GM23338 (cell line): ENCODE data around the gene FILIP1L. TPM values are rescaled to one million over a fixed set of nuclear protein-coding genes. Genes with fewer than 3 reads are reported as not detected.

Experiments used
- ATAC-seq: fragments of 200-7000 bp; cut with Tn5 transposase; 3 replicates; pipeline ENCODE4 v1.9.1; 2020
- DNase-seq: peaks from one replicate; pipeline ENCODE4 v3.0.0-alpha.2; 2015; ENCODE audit warnings: low spot score
- H2AFZ ChIP-seq: fragments of 200-600 bp; sonication (generic); 2 replicates; pipeline ENCODE4 v1.8.0; 2016; ENCODE audit warnings: antibody characterized with exemption, mild to moderate bottlenecking, moderate library complexity
- H3F3A ChIP-seq: fragments of 200-600 bp; sonication (generic); replicated peaks from 2 replicates; pipeline ENCODE4 v1.8.0; 2017; ENCODE audit warnings: antibody characterized with exemption, mixed run types, low read depth
- H3K27ac ChIP-seq: fragments of 200-600 bp; sonication (generic); 2 replicates; pipeline ENCODE4 v1.6.1; 2016; ENCODE audit warnings: low read depth
- H3K27me3 ChIP-seq: fragments of 200-600 bp; sonication (generic); 2 replicates; pipeline ENCODE4 v1.8.0; 2016; ENCODE audit warnings: mild to moderate bottlenecking, mixed run types, moderate library complexity; ENCODE audit not compliant: insufficient read depth
- H3K36me3 ChIP-seq: fragments of 200-600 bp; sonication (generic); 2 replicates; pipeline ENCODE4 v1.8.0; 2016; ENCODE audit warnings: mild to moderate bottlenecking; ENCODE audit not compliant: insufficient read depth
- H3K4me1 ChIP-seq: fragments of 200-600 bp; sonication (generic); 2 replicates; pipeline ENCODE4 v1.8.0; 2016; ENCODE audit warnings: mild to moderate bottlenecking, moderate library complexity; ENCODE audit not compliant: insufficient read depth
- H3K4me2 ChIP-seq: fragments of 200-600 bp; sonication (generic); 2 replicates; pipeline ENCODE4 v1.7.1; 2017; ENCODE audit warnings: mixed run types
- H3K4me3 ChIP-seq: fragments of 200-600 bp; sonication (generic); 2 replicates; pipeline ENCODE4 v1.6.1; 2016; ENCODE audit warnings: mixed run types
- H3K79me2 ChIP-seq: fragments of 200-600 bp; sonication (generic); replicated peaks from 2 replicates; pipeline ENCODE4 v1.8.0; 2017; ENCODE audit warnings: mild to moderate bottlenecking; ENCODE audit not compliant: insufficient read depth
- H3K9me2 ChIP-seq: fragments of 200-600 bp; sonication (generic); 2 replicates; pipeline ENCODE4 v1.8.0; 2017; ENCODE audit not compliant: insufficient read depth
- H4K20me1 ChIP-seq: fragments of 200-600 bp; sonication (generic); replicated peaks from 2 replicates; pipeline ENCODE4 v1.8.0; 2017; ENCODE audit warnings: mild to moderate bottlenecking; ENCODE audit not compliant: insufficient read depth
- H3K27ac Mint-ChIP-seq: 2 replicates; pipeline ENCODE4 v1.8.0; 2020; ENCODE audit warnings: inconsistent platforms, mild to moderate bottlenecking, moderate library complexity, mixed read lengths
- H3K27me3 Mint-ChIP-seq: 3 replicates; pipeline ENCODE4 v1.8.0; 2022; ENCODE audit warnings: low read depth, mild to moderate bottlenecking, moderate library complexity, mixed read lengths, inconsistent platforms; ENCODE audit not compliant: insufficient read depth, poor library complexity
- H3K36me3 Mint-ChIP-seq: 3 replicates; pipeline ENCODE4 v1.8.0; 2021; ENCODE audit warnings: low read depth, mild to moderate bottlenecking, inconsistent platforms, moderate library complexity, mixed read lengths
- H3K4me1 Mint-ChIP-seq: 3 replicates; pipeline ENCODE4 v1.8.0; 2020; ENCODE audit warnings: mild to moderate bottlenecking, inconsistent platforms, mixed read lengths
- H3K4me3 Mint-ChIP-seq: 3 replicates; pipeline ENCODE4 v1.8.0; 2021; ENCODE audit warnings: moderate library complexity, mild to moderate bottlenecking, inconsistent platforms, mixed read lengths
- H3K9me3 Mint-ChIP-seq: 3 replicates; pipeline ENCODE4 v1.8.0; 2020; ENCODE audit warnings: moderate library complexity, mild to moderate bottlenecking, inconsistent platforms, mixed read lengths
- CREB1 ChIP-seq: fragments of 250-450 bp; sonication (Bioruptor Pico); IDR thresholded peaks from 2 replicates; pipeline ENCODE4 v1.5.0; 2020; ENCODE audit warnings: low read depth, mild to moderate bottlenecking, moderate library complexity
- JUNB ChIP-seq: IDR thresholded peaks from one replicate; pipeline ENCODE4 v1.6.1; 2016; ENCODE audit warnings: antibody characterized with exemption; ENCODE audit not compliant: unreplicated experiment
- REST ChIP-seq: IDR thresholded peaks from one replicate; pipeline ENCODE4 v1.6.1; 2018; ENCODE audit warnings: antibody characterized with exemption; ENCODE audit not compliant: unreplicated experiment
- ZNF114 ChIP-seq: fragments of 250-450 bp; sonication (Bioruptor Pico); IDR thresholded peaks from 2 replicates; pipeline ENCODE4 v1.5.0; 2020; ENCODE audit warnings: mild to moderate bottlenecking, moderate library complexity
- polyA plus RNA-seq: library from polyadenylated mRNA; unstranded; fragments of >200 nt; fragmentation: Nextera tagmentation; extraction: Ambion mirVana; gene quantifications from 2 replicates; pipeline ENCODE4 v1.2.1, GENCODE V29; 2016
- total RNA-seq: library from RNA; depleted of rRNA; stranded (reverse); fragments of >200 nt; shearing (Covaris generic); gene quantifications from 2 replicates; pipeline ENCODE4 v1.2.3, GENCODE V29; 2014
- TF ChIP-seq, protein P1 (sequence below): fragments of 250-450 bp; sonication (Bioruptor Pico); IDR thresholded peaks from 2 replicates; pipeline ENCODE4 v1.5.0; 2020; ENCODE audit warnings: mild to moderate bottlenecking, moderate library complexity

The FILIP1L gene
- total and polyA plus RNA-seq, 2 experiments from 2014 or later = 1.6 TPM; not detected in 1

DNA sequence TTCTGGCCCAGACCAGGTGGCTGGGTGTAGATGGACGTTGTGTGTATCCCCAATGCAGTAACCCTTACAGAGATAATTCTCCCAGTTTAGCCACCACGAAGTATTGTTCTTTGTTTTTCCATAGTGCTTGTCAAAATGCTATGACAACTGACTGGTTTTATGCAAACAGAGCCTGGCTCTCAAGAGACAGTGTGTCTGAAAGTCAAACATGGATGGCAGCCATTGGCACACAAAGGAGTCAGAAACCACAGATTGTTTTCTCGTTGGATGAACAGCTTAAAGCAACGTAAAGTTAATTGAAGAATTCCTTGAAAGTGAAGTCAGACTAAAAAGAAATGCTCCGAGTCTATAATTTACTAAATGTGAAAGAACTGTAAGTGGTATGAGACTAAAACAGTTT, 91.2 kb downstream of the FILIP1L start (continued):
- TF ChIP-seq, protein P1, sequence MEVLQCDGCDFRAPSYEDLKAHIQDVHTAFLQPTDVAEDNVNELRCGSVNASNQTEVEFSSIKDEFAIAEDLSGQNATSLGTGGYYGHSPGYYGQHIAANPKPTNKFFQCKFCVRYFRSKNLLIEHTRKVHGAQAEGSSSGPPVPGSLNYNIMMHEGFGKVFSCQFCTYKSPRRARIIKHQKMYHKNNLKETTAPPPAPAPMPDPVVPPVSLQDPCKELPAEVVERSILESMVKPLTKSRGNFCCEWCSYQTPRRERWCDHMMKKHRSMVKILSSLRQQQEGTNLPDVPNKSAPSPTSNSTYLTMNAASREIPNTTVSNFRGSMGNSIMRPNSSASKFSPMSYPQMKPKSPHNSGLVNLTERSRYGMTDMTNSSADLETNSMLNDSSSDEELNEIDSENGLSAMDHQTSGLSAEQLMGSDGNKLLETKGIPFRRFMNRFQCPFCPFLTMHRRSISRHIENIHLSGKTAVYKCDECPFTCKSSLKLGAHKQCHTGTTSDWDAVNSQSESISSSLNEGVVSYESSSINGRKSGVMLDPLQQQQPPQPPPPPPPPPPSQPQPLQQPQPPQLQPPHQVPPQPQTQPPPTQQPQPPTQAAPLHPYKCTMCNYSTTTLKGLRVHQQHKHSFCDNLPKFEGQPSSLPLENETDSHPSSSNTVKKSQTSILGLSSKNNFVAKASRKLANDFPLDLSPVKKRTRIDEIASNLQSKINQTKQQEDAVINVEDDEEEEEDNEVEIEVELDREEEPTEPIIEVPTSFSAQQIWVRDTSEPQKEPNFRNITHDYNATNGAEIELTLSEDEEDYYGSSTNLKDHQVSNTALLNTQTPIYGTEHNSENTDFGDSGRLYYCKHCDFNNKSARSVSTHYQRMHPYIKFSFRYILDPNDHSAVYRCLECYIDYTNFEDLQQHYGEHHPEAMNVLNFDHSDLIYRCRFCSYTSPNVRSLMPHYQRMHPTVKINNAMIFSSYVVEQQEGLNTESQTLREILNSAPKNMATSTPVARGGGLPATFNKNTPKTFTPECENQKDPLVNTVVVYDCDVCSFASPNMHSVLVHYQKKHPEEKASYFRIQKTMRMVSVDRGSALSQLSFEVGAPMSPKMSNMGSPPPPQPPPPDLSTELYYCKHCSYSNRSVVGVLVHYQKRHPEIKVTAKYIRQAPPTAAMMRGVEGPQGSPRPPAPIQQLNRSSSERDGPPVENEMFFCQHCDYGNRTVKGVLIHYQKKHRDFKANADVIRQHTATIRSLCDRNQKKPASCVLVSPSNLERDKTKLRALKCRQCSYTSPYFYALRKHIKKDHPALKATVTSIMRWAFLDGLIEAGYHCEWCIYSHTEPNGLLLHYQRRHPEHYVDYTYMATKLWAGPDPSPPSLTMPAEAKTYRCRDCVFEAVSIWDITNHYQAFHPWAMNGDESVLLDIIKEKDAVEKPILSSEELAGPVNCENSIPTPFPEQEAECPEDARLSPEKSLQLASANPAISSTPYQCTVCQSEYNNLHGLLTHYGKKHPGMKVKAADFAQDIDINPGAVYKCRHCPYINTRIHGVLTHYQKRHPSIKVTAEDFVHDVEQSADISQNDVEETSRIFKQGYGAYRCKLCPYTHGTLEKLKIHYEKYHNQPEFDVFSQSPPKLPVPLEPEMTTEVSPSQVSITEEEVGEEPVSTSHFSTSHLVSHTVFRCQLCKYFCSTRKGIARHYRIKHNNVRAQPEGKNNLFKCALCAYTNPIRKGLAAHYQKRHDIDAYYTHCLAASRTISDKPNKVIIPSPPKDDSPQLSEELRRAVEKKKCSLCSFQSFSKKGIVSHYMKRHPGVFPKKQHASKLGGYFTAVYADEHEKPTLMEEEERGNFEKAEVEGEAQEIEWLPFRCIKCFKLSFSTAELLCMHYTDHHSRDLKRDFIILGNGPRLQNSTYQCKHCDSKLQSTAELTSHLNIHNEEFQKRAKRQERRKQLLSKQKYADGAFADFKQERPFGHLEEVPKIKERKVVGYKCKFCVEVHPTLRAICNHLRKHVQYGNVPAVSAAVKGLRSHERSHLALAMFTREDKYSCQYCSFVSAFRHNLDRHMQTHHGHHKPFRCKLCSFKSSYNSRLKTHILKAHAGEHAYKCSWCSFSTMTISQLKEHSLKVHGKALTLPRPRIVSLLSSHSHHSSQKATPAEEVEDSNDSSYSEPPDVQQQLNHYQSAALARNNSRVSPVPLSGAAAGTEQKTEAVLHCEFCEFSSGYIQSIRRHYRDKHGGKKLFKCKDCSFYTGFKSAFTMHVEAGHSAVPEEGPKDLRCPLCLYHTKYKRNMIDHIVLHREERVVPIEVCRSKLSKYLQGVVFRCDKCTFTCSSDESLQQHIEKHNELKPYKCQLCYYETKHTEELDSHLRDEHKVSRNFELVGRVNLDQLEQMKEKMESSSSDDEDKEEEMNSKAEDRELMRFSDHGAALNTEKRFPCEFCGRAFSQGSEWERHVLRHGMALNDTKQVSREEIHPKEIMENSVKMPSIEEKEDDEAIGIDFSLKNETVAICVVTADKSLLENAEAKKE (CRISPR knock-in tag) = no peak
- TF ChIP-seq JUNB (no peak), CREB1 (CRISPR knock-in tag) (no peak), ZNF114 (CRISPR knock-in tag) (no peak)

GRCh38 chr3:100022506-100022905, 91.8 kb downstream of the FILIP1L start:
- no peaks in the 10 kb centered on the region for H3F3A ChIP-seq
- H3K4me3 Mint-ChIP-seq = no peak overlapping the region
- H3K36me3 ChIP-seq = no peaks in the 10 kb centered on the region
- no peaks in the 10 kb centered on the region for H3K27me3 ChIP-seq
- no peak overlapping the region for H2AFZ ChIP-seq
- H4K20me1 ChIP-seq = no peaks in the 10 kb centered on the region
- H3K27me3 Mint-ChIP-seq = no peaks in the 10 kb centered on the region
- H3K27ac ChIP-seq = no peak overlapping the region
- no peak overlapping the region; the same call in 1 of the 2 replicates for H3K27ac Mint-ChIP-seq
- no peaks in the 10 kb centered on the region for H3K9me2 ChIP-seq
- no peak for DNase-seq
- H3K4me1 Mint-ChIP-seq = no peaks in the 10 kb centered on the region
- no peaks in the 10 kb centered on the region for H3K36me3 Mint-ChIP-seq
- H3K9me3 Mint-ChIP-seq = no peaks in the 10 kb centered on the region
- no peaks in the 10 kb centered on the region for H3K4me1 ChIP-seq
- no peak for ATAC-seq
- no peak overlapping the region for H3K4me2 ChIP-seq
- H3K4me3 ChIP-seq = no peak overlapping the region
- H3K79me2 ChIP-seq = no peaks in the 10 kb centered on the region
- TF ChIP-seq CREB1 (CRISPR knock-in tag) (no peak), REST (no peak)
- TF ChIP-seq, protein P1 (CRISPR knock-in tag) = no peak
